HG03342 (cell line): ENCODE data around the gene KLC1.

Experiments
- ATAC-seq: cut with Tn5 transposase; IDR thresholded peaks from one replicate; pipeline ENCODE4 v1.9.1; 2021; ENCODE audit warnings: mild to moderate bottlenecking, moderate library complexity; ENCODE audit not compliant: unreplicated experiment

Gene KLC1

GRCh38 chr14:103716091-103716801 is 87.2 kb downstream of the KLC1 start:
- no peak for ATAC-seq

- ATAC-seq: no peak
Observed at GRCh38 chr14:103716899-103717411, 87.9 kb downstream of the KLC1 start.

GRCh38 chr14:103718572-103718971 is 89.6 kb downstream of the KLC1 start:
- no peak for ATAC-seq

- ATAC-seq: no peak
Observed at GRCh38 chr14:103719751-103720150, 90.7 kb downstream of the KLC1 start.

- no peak for ATAC-seq
Observed at GRCh38 chr14:103721334-103722120, 92.5 kb downstream of the KLC1 start.

GRCh38 chr14:103723748-103724081 is 94.7 kb downstream of the KLC1 start:
- ATAC-seq: no peak

GRCh38 chr14:103724116-103724515 is 95.1 kb downstream of the KLC1 start:
- no peak for ATAC-seq

GRCh38 chr14:103725001-103725682 is 96.1 kb downstream of the KLC1 start:
- ATAC-seq: no peak

- ATAC-seq: no peak
Observed at GRCh38 chr14:103725739-103726395, 96.9 kb downstream of the KLC1 start.

GRCh38 chr14:103726474-103726873 is 97.5 kb downstream of the KLC1 start:
- no peak for ATAC-seq

- ATAC-seq: no peak
Observed at GRCh38 chr14:103727313-103727980, 98.4 kb downstream of the KLC1 start.

GRCh38 chr14:103728141-103728540 is 99.1 kb downstream of the KLC1 start:
- no peak for ATAC-seq

- ATAC-seq: no peak
Observed at GRCh38 chr14:103728721-103729120, 99.7 kb downstream of the KLC1 start.

GRCh38 chr14:103729496-103730448 is 100.8 kb downstream of the KLC1 start:
- ATAC-seq: no peak

GRCh38 chr14:103730490-103731035 is 101.6 kb downstream of the KLC1 start:
- ATAC-seq: no peak

- no peak for ATAC-seq
Observed at GRCh38 chr14:103731481-103731880, 102.5 kb downstream of the KLC1 start.

- ATAC-seq: no peak
Observed at GRCh38 chr14:103731916-103732867, 103.2 kb downstream of the KLC1 start.
